GM19455 (cell line): ENCODE results near the gene RNF138.
A peak's percentile ranks its signal among the peaks of the same experiment; 100 is the strongest.
"Not testable (repeated sequence)": the region's sequence is repeated elsewhere in the genome, so short reads cannot be mapped to it uniquely, and the experiment has no call there.

Experiments used
- ATAC-seq: cut with Tn5 transposase; IDR thresholded peaks from one replicate; pipeline ENCODE4 v1.9.1; 2021; ENCODE audit not compliant: unreplicated experiment

Gene RNF138, protein sequence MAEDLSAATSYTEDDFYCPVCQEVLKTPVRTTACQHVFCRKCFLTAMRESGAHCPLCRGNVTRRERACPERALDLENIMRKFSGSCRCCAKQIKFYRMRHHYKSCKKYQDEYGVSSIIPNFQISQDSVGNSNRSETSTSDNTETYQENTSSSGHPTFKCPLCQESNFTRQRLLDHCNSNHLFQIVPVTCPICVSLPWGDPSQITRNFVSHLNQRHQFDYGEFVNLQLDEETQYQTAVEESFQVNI

DNA sequence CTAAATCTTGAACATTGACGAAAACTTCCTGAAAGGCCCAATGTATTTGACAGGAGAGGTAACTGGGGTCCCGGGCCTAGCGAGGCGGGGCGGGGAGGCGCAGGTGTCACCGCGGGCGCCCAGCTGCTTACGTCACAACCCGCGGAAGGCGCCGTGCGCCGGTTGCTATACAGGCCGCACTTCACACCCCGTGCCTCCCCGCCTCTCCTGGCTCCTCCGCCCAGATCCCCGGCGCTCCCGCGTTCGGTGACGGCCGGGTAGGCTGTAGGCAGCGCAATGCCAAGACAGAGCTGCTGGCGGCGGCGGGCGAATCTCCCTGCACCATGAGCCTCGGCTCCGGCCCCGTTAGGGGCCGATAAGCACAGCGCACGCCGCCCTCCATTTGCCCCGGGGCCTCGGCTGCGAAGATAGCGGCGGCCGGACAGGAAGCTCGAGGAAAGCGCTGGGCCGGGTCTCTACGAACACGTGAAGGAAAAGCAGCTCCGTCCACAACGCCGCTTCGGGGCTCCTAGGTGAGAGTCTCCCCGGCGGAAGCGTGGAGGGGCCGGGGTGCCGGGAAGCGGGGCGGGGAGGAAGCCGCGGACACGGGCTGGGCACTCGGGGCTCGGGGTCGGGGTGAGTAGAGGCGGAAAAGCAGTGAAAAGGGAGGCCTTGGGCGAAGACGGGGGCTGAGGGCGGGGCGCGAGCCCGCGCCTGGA lies at the start of gene RNF138:
Gene RNF138 (plus strand): TSS at position 151 of the 698 bp plus-strand sequence. CDS start 903 bp downstream, outside the sequence.
- ATAC-seq: peak; percentile 65

DNA sequence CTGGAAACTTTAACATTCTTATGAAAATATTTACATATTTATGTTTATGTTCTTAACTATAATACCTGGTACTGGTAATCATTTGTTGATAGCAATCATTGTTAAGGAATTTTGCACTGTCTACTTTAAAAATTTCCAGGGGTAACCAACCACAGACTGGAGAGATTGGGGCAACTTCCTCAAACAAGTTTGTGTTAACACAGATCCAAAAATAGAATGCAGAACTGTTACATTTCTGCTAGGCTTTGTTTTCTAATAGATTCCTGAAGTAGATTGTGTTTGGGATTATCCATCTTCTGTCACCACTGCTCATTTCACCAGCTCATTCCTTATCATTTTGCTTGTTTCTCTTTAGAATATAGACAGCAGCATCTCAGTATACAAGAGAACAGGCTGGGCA lies 49.3 kb upstream of the RNF138 start:
- ATAC-seq: no peak

DNA sequence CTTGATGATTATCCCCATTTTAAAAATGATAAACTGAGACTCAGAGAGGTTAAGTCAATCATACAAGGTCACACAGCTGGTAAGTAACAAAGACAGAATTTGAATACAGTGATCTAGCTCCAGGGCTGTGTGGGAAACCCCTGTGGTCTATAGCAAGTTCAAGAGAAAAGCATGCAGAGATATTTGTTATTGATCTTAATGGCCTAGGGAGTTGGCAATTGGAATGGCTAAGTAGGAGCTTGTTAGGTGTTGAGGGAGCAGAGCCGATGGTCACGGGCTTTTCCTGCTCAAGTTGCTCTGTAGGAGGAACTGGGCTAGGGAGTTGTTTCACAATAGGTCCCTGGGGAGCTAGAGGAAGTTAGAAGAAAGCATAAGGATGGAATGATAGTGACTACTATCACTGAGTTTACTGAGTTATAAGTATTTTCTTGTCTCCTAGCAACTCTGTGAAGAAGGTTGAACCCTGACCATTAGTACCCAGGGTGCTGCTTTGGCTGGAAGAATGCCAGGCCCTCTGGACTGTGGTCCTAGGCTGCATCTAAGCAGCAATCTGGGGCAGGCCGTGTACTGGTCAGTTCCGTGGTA lies 43.1 kb upstream of the RNF138 start:
- no peak for ATAC-seq

DNA sequence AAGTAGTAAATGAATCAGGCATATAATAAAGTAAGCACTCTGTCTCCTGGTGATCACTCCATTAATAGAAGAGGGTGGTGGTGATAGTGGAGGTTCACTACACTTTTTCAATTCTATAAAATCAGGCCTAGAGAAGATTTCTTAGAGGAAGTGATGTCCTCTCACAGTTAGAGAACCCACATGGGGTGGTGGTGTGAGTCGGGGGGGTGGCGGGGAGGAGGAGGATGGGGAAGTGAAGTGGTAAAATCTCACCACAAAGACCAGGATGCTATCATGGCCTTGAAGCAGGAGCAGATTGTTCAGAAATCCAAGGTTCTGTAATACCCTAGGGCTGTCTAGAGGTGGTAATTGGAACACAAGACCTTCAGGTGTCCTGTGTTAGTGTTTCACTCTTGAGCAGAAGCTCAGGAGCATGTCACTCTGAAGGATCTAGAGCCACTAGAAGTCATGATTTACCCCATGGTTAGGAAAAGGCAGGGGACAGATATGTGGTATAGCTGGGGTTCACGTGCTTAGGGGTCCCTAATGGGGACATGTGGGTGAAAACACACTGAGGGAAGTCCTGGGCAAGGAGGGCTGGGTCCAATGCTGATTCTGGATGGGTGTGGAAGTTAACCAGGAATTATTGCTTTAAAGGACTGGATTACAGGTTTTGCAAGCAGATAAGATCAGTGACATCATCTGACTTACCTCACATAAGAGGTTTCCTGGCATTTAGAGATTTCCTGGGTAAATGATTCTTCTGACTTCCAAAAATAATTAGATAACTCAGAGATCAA lies 42.1 kb upstream of the RNF138 start:
- no peak for ATAC-seq

DNA sequence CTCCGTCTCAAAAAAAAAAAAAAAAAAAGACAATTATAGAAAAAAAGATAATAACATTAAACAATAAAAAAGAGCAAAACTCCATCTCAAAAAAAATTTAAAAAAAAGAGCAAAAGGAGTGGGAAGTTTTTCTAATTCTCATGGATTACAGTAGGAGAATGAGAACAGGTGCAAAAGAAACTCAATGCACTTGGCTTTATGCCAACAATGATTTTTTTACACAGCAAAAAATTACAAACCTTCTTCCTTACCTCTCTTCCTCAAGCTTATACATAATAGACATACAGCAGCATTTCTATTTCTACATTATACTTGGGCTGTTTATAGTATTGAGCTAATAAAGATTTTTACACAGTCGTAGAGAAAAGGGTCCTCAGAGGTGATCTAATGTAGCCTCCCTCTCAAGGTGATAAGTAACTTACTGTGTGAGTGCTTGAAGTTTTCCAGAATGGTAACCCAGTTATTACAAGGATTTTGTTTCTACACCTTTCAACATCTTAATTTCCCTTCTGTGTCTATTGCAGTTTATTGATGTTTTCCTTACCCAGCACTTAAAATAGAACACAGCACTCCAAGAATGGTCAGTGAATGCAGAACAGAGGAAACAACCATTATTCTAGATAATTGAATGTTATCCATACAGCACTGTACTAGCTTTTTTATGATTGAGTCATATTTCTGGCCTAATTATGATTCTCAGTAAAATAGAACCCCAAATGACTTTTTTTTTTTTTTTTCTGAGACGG lies 34.9 kb upstream of the RNF138 start:
- no peak for ATAC-seq

DNA sequence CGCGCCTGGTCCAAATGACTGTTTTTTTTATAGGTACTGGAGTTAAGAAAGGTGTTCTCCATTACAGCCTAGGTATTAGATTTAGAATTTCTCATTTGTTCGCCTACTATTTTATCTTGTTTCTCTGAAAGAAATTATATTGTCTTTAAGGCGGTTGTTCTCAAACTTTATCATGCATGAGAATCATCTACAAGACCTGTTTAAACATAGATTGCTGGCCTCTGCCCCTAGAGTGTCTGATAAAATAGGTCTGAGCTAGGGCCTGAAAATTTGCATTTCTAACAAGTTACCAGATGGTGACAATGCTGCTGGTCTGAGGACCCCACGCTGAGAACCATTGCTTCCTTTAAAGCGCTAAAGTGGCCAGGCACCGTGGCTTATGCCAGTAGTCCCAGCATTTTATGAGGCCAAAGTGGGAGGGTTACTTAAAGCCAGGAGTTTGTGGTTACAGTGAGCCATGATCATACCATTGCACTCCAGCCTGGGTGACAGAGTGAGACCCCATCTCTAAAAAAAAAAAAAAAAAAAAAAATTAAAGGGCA lies 34.0 kb upstream of the RNF138 start:
- no peak for ATAC-seq

DNA sequence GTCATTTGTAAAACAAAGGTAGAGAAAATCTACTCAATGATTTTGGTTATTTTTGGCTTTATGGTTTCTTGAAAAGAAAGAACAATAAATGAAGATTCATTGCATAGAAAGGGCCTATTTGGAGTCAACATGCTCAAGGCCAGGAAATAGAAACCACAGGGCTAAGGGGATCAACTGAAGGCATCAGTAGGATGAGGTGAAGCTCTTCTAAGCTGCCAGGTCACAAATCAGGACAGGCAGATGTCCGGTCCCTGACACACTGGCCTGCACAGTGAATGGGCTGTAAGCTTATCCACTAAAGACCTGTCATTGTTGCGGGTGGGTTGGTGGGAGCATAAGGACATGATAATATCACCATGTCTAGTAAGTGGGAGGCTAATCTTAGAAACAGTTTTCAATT lies 31.6 kb upstream of the RNF138 start:
- no peak for ATAC-seq

DNA sequence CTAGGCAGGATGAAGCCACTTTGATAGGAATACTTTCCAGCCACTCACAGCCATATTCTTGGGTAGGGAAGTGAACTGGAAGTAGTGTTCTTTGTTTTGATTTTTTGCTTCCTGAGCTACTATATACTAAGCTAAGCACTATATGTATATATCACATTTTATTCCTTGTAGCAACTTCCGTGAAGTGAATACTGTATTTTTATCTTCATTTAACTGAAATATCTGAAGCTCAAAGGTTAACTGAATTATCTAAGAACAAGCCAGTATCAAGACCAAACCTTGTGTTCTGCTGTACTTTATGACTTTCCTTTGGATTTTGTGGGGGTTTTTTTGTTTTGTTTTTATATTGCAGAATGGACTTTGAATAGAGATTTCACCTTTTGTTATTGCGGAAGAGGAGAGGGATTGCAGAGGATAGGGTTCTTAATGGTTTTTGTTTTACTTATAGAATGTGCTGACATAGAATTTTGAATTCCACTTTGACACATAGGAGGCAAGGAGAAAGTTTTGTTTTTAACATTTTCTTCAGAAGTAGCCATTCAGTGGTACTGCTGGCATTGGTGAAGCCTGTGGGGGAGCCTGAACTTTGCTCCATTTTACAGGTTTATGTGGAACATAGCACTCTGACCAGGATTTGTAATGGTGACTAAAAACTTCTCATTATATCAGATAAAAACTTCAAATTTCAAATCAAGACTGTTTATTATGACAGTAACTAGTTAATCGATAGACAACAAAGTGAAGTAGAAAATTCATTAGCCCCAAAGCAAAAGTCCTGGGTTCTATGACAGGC lies 24.1 kb upstream of the RNF138 start:
- ATAC-seq: no peak

DNA sequence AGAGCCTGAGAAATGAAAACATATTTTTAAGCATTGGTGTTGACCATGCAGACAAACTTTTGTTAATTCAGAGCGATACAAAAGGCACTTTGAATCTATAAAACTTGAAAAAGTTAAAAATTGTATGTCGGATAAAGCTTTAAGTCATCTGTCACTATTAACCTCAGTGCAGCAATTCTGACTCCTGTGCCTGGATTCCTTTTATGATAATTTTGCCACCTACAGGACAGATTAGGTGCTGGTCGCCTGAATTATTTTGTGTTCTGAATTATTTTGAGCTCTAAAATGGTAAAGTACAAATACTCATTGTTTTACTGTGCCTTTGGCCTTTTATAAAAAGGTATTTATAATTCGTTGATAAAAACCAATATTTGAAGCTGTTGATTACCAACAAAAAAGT lies 19.4 kb upstream of the RNF138 start:
- ATAC-seq: no peak

DNA sequence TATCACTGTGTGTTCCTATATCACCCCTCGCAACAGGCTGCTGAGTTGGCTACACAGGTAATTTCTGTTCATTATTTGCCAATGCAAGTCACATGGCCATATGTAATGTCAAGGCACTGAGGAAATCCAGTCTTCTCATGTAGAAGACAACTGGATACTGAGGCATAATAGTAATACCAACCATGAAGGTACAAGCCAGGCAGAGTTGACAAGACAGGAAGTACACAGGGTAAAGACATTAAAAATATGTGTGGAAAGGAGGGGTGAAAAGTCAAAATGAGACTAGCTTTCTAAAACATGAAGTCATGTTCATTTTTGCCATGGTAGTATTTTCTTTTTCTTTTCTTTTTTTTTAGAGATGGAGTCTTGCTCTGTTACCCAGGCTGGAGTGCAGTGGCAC lies 17.5 kb upstream of the RNF138 start:
- ATAC-seq: no peak

DNA sequence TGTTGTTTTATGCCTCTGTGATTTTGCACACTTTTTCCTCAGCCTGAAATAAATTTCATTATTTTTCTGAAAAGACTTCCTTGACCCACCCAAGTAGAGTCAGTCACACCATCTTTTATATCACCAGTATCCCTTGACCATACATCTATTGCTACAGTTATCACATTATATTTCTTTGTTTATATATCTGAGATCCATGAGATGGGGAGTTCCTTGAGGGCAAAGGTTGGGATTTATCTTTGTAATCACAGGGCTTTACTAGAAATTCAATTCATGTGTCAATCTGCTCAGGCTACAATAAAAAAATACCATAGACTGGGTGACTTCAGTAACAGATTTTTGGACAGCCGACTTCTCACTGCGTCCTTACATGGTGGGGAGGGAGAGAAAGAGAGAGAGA lies 12.8 kb upstream of the RNF138 start:
- no peak for ATAC-seq

DNA sequence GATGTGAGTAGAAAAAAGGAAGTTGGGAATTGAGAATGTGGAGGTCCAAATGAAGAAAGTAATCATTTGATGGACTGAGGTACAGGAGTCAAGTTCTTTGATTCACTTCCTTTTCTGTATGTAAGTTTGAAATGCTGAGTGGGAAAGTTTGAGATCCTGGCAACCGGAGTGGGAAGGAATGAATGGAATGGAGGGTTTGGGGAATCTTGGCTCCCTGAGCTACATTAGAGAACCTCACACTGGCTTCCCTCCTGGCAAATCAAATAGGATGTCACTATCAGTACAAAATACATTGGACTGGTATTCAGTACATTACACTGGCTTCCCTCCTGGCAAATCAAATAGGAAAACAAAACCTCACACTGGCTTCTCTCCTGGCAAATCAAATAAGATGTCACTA lies 9.8 kb upstream of the RNF138 start:
- ATAC-seq: no peak

DNA sequence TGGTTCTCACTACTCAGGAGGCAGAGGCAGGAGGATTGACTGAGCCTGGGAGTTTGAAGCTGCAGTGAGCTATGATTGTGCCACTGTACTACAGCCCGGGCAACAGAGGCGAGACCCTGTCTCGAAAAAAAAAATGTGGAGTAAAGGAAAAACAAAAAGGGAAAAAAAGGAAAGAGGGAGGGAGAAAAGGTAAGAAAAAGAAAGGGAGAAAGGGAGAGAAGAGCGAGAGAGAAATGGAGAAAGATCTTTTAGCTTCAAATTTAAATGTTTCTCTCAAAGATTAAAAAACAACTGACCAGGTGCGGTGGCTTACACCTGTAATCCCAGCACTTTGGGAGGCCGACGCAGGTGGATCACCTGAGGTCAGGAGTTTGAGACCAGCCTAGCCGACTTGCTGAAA lies 7.9 kb upstream of the RNF138 start:
- no peak for ATAC-seq

DNA sequence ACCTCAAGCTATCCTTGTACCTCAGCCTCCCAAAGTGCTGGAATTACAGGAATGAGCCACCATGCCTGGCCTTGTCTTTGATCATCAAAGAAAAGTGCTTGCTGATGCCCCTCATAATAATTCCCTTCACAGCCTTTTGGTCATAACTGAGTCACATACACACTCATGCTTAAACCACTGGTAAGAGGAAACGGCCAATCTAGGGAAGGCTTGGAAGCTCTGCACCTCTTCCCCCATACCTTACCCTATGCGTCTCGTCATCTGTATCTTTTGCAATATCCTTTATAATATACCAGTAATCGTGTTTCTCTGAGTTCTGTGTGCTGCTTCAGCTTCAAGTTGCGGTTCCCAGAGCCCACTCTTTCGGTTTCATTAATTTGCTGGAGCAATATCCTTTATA lies 4.8 kb upstream of the RNF138 start:
- no peak for ATAC-seq

DNA sequence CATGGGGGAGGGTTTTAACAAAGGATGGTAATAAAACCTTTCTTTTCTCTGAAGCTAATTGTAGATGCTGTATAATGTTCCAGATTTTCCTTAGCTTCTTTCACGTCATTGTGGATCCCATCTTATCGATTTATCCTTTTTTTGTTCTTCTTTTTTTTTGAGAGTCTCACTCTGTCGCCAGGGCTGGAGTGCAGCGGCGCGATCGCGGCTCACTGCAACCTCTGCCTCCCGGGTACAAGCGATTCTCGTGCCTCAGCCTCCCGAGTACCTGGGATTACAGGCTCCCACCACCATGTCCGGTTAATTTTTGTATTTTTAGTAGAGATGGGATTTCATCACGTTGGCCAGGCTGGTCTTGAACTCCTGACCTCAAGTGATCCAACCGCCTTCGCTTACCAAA lies 843 bp upstream of the RNF138 start:
- not testable (repeated sequence) for ATAC-seq

DNA sequence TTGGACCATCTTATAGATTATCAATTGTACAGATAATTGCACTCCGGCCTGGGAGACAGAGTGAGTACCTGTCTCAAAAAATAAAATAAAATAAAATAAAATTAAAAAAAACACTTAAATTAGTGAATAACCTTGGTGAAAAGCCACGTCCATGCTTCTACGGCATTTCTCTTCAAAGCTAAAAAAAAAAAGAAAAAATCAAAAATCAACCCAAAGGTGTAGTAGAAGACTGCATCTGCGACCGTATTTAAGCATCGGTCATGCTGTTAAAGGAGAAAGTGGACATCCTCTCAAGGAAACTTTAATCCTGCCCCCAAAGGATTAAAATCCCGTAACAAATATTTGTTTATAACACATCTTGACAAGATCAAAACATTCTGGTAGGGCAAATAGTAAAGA lies 350 bp upstream of the RNF138 start:
- ATAC-seq: no peak

DNA sequence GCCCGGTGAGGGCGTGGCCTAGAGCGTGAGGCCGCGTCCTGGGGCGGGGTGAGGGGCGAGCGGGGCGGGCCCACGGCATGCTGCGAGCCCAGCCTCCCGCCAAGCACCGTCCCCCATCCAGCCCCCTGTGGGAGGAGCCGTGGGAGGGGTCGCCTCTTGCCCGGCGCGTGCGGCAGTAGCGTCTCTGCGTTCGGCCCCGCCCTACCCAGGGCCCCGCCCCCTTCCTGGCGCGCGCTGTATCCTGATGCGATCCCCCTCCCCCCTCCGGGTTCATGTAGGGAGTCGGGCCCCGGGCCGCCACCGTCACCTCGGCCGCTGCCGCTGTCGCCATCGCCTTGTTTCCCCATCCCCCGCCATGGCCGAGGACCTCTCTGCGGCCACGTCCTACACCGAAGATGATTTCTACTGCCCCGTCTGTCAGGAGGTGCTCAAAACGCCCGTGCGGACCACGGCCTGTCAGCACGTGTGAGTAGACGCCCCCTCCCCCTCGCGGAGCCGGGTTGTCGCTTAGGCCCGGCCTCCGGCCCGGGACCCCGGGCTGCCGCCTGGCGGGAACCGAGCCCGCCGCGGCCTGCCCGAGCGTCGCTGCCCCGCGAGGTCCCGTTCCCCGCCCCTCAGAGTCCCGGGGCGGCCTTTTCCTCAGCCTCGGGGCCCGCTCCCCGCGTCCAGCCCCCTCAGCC lies 888 bp downstream of the RNF138 start:
- peak; percentile 77 for ATAC-seq

DNA sequence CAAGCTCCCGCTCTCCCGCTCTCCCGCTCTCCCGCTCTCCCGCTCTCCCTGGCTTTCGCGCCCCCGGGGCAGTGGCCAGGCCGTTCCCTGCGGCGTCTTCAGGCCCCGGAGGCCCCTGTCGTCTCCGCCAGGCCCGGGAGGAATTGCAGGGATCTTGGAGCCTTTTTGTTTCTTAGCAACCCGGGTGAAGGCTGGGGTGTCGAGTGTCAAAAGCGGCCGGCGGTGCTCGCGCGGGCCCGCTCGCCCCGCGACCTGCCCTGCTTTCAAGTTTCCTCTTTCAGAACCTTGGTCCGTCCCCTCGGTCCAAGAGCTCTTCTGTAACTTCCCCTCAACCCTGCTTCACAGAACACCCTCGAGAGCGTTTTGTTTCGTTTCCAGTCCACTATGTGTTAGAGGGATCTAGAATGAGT lies 1.4 kb downstream of the RNF138 start:
- ATAC-seq: peak; percentile 28

DNA sequence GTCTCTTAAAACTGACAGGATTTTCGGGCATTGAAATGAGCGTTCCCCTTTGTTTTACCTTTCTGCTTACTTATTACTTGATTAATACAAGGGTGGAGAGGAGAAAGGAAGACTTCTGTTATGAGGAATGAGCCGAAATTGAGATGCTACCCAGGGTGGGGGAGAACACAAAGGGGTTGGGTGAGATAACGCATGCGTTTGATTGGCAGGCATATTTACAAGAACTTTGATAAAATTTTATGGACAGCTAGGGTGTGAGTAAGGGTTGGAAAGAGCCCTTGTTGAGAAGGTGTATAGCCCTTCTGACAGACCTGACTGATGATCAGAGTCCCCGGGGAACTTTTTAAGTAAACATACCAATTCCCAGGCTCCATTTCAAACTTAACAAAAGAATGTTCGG lies 1.8 kb downstream of the RNF138 start:
- ATAC-seq: no peak
